Right lobe of liver (tissue), 6 donors: Measurements from ENCODE around the gene BAMBI. TPM values are rescaled to one million over a fixed set of nuclear protein-coding genes. Genes with fewer than 3 reads are reported as not detected.
"Not testable (repeated sequence)": the region's sequence is repeated elsewhere in the genome, so short reads cannot be mapped to it uniquely, and the experiment has no call there.

Experiments
- ATAC-seq, 4 donors: fragments of 200-7000 bp; cut with Tn5 transposase; one replicate each; pipeline ENCODE4 v1.9.1; 2020; ENCODE audit warnings: mild to moderate bottlenecking in 4 of 4, moderate library complexity in 4 of 4
- DNase-seq, 3 donors: peaks; one replicate each; pipeline ENCODE4 v3.0.0-alpha.2; 2020
- H3K27ac ChIP-seq, 3 donors: fragments of 200-600 bp; one replicate each; pipeline ENCODE4 v1.8.0; 2022
- H3K27me3 ChIP-seq, 2 donors: fragments of 200-600 bp; one replicate each; pipeline ENCODE4 v1.8.0; 2022
- H3K36me3 ChIP-seq, 4 donors: fragments of 200-600 bp; sonication (generic) in 1 of 4; one replicate each; pipeline versions ENCODE4 v1.5.1 to v1.8.0; 2017 to 2022; ENCODE audit warnings: control low read depth in 1 of 4
- H3K4me1 ChIP-seq, 4 donors: fragments of 200-600 bp; sonication (generic) in 1 of 4; one replicate each; pipeline versions ENCODE4 v1.5.1 to v1.8.0; 2017 to 2022; ENCODE audit warnings: control low read depth in 1 of 4
- H3K4me3 ChIP-seq, 3 donors: fragments of 200-600 bp; one replicate each; pipeline ENCODE4 v1.8.0; 2022
- H3K9me3 ChIP-seq, 4 donors: fragments of 200-600 bp; sonication (generic) in 1 of 4; one replicate each; pipeline versions ENCODE4 v1.5.1 to v1.8.0; 2017 to 2022; ENCODE audit warnings: control low read depth in 1 of 4
- CTCF ChIP-seq, 4 donors: fragments of 200-600 bp in 3 of 4; fragments of 450-650 bp in 1 of 4; IDR thresholded peaks; one replicate each; pipeline versions ENCODE4 v1.5.1 to v1.8.0; 2016 to 2022; ENCODE audit warnings: antibody characterized with exemption in 4 of 4, mild to moderate bottlenecking in 2 of 4
- POLR2A ChIP-seq: fragments of 450-650 bp; IDR thresholded peaks from one replicate; pipeline ENCODE4 v1.6.1; 2017; ENCODE audit warnings: antibody characterized with exemption, mild to moderate bottlenecking
- WGBS: methylation state at CpG from one replicate; pipeline ENCODE4 v1.1.6; 2018; ENCODE audit warnings: low coverage, low lambda C conversion rate; ENCODE audit not compliant: insufficient coverage; ENCODE audit errors: missing lambda C conversion rate; 5-methylcytosine and 5-hydroxymethylcytosine counted together
- intact Hi-C, 2 donors: fragments of 100-400 bp; cut with DNase I; formaldehyde crosslinking; loops; one replicate each; pipeline versions ENCODE4 v1.11.2 to v1.14.1; 2022
- total RNA-seq, 6 experiments: library from RNA; depleted of rRNA in 2 of 6; stranded (reverse); fragments of >200 nt in 2 of 6; fragmentation: NEBNext Ultra II Directional in 3 of 6; extraction: Animal tissue kit (Norgen Biotek cat#: 25700) in 3 of 6; gene quantifications; one replicate each; pipeline versions ENCODE4 v1.1.0 to v1.2.4, GENCODE V29; 2016 to 2023
- donor health status: DM: no; HTN: yes; CAD: no.
- donor health status: DM: no; HTN: no; CAD: no.
- donor health status: DM: no; HTN: no; CAD: no.
- donor health status: DM: no; HTN: yes; CAD: no.
- donor health status: DM: no; HTN: yes; CAD: no.

BAMBI gene
- total RNA-seq, 6 experiments from 2014 or later: 2.4 to 22.4 (median 7.2) TPM

- no peak overlapping the region for H3K4me3 ChIP-seq
Measured at GRCh38 chr10:28652106-28652505, 25.2 kb upstream of the BAMBI start.

GRCh38 chr10:28652703-28653102, 24.6 kb upstream of the BAMBI start:
- intact Hi-C loops: no loop called here
- no peak overlapping the region for H3K4me3 ChIP-seq
- no peaks in the 10 kb centered on the region for H3K36me3 ChIP-seq
- TF ChIP-seq POLR2A (no peak), CTCF (IDR thresholded peaks at IDR 0.05) (no peak)
- WGBS: 100% methylated on average over 2 of the region's 5 CpGs
- no peaks in the 10 kb centered on the region for H3K9me3 ChIP-seq
- H3K4me1 ChIP-seq: no peaks in the 10 kb centered on the region
- DNase-seq (no peak), ATAC-seq (no peak)
- H3K27me3 ChIP-seq: no peaks in the 10 kb centered on the region
- no peak overlapping the region for H3K27ac ChIP-seq

More at GRCh38 chr10:28652106-28652505, 25.2 kb upstream of the BAMBI start:
- no peak for DNase-seq
- no peaks in the 10 kb centered on the region for H3K9me3 ChIP-seq
- intact Hi-C loops: no loop called here
- WGBS: 96% methylated on average over 2 of the region's 2 CpGs
- H3K36me3 ChIP-seq: no peaks in the 10 kb centered on the region
- TF ChIP-seq POLR2A (no peak), CTCF (IDR thresholded peaks at IDR 0.05) (no peak)
- no peaks in the 10 kb centered on the region for H3K4me1 ChIP-seq
- peak in 1 of 4 donors; percentile 65 for ATAC-seq
- no peak overlapping the region for H3K27ac ChIP-seq
- no peaks in the 10 kb centered on the region for H3K27me3 ChIP-seq

GRCh38 chr10:28658824-28659223, 18.5 kb upstream of the BAMBI start:
- H3K9me3 ChIP-seq, ATAC-seq, H3K4me1 ChIP-seq, H3K27me3 ChIP-seq, DNase-seq, H3K4me3 ChIP-seq, H3K27ac ChIP-seq, H3K36me3 ChIP-seq, intact Hi-C loops: not testable (repeated sequence)
- WGBS: 86% methylated on average over 7 of the region's 7 CpGs

GRCh38 chr10:28661035-28661434, 16.3 kb upstream of the BAMBI start:
- WGBS: 63% methylated on average over 3 of the region's 3 CpGs
- intact Hi-C loops: loop anchor here (5.0 to 10.0 kb wide), 4 partner anchors 331 to 464 kb away; no protein-coding TSS in a partner anchor
- no peak overlapping the region for H3K4me3 ChIP-seq
- no peak for TF ChIP-seq POLR2A
- TF ChIP-seq CTCF (IDR thresholded peaks at IDR 0.05): no peak
- H3K4me1 ChIP-seq: no peaks in the 10 kb centered on the region
- no peaks in the 10 kb centered on the region for H3K9me3 ChIP-seq
- DNase-seq (no peak), ATAC-seq (no peak)
- no peaks in the 10 kb centered on the region for H3K36me3 ChIP-seq
- no peak overlapping the region for H3K27ac ChIP-seq
- no peaks in the 10 kb centered on the region for H3K27me3 ChIP-seq

- peak; percentile 98 to 99 (median 98) for ATAC-seq
- Histone ChIP-seq H3K27me3 (peaks cover 0 to 9% of the 10 kb centered on the region in 2 donors), H3K4me3 (no peak overlapping the region), H3K27ac (no peak overlapping the region), H3K4me1 (peaks cover 0 to 6% (median 0%) of the 10 kb centered on the region in 4 donors), H3K36me3 (no peaks in the 10 kb centered on the region), H3K9me3 (no peaks in the 10 kb centered on the region)
- intact Hi-C loops: loop anchor here (5.0 to 10.0 kb wide), 4 partner anchors 329 to 461 kb away; no protein-coding TSS in a partner anchor
- peak; percentile 74 to 82 (median 82) for DNase-seq
- TF ChIP-seq POLR2A (no peak), CTCF (IDR thresholded peaks at IDR 0.05) (peak; percentile 92 to 99 (median 98))
- WGBS: 6% methylated on average over 9 of the region's 9 CpGs
Measured at GRCh38 chr10:28663576-28664368, 13.5 kb upstream of the BAMBI start.
